ENCODE data around the gene LSG1.

Gene LSG1

DNA sequence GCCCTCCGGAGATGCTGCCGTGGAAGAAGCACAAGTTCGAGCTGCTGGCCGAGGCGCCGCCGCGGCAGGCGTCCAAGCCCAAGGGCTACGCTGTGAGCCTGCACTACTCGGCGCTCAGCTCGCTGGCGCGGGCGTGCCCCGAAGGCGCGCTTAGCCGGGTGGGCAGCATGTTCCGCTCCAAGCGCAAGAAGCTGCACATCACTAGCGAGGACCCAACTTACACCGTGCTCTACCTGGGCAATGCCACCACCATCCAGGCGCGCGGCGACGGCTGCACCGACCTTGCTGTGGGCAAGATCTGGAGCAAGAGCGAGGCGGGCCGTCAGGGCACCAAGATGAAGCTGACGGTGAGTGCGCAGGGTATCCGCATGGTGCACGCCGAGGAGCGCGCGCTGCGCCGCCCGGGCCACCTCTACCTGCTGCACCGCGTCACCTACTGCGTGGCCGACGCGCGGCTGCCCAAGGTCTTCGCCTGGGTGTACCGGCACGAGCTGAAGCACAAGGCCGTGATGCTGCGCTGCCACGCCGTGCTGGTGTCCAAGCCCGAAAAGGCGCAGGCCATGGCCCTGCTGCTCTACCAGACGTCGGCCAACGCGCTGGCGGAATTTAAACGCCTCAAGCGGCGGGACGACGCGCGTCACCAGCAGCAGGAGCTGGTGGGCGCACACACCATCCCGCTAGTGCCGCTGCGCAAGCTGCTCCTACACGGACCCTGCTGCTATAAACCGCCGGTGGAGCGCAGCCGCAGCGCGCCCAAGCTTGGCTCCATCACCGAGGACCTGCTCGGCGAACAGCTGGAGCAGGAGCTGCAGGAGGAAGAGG, 15.0 kb upstream of the LSG1 start:
- DNase-seq, result peak; percentile 1 to 16

DNA sequence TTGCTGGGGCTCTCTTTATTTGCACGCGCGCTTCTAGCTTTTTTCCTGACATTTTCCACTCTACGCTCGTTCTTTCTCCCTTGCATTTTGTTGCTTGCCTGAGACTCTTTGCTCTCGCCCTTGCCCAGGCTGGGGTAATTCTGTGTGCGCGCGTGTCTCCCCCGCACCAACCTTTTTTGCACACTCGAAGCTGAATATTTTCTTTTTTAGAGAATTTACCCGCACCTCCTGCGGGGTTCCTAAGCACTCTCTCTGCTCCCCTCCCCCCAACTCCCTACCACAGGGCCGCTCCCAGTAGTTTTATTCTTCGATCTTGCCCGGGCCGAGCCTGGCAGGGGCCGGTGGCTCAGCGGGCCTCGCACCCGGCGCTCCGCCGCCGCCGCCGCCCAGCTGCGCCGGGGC, 14.4 kb upstream of the LSG1 start:
- DNase-seq, result no peak

DNA sequence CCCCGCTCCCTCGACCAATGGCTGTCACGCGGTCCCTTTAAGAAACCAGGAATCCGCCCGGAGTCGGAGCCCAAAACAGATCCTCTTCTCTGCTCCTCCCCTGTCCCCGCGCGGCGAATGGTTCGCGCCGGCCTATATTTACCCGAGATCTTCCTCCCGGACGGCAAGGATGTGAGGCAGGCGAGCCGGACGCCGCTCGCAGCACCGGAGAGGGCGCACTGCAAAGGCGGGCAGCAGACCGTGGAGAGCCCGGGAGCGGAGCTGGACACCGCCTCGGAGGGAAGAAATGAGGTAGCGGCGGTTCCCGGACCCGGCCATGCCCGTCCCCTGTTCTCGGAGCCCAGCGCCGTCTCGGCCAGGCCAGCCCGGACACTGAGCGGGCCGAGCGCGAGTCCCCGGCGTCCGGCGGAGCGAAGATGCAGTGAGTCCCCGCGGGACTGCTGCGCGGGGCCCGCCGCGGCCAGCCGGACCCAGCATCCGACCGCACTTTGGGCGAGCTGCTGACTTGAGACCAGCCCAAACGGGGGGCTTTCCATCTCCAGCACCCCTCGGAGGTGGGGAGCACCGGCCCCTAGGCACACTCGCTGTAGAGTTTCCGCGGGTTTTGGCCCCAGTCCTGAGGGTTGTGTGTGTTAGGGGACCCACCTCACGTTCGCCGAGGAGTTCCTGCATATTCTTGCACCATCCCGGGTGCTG, 13.9 kb upstream of the LSG1 start, which contains the start of gene FAM43A:
Gene FAM43A, plus strand, starts transcription at position 166 of the 696 bp plus-strand sequence. CDS start 944 bp downstream, outside the sequence.
- DNase-seq, result peak; percentile 86 to 88

DNA sequence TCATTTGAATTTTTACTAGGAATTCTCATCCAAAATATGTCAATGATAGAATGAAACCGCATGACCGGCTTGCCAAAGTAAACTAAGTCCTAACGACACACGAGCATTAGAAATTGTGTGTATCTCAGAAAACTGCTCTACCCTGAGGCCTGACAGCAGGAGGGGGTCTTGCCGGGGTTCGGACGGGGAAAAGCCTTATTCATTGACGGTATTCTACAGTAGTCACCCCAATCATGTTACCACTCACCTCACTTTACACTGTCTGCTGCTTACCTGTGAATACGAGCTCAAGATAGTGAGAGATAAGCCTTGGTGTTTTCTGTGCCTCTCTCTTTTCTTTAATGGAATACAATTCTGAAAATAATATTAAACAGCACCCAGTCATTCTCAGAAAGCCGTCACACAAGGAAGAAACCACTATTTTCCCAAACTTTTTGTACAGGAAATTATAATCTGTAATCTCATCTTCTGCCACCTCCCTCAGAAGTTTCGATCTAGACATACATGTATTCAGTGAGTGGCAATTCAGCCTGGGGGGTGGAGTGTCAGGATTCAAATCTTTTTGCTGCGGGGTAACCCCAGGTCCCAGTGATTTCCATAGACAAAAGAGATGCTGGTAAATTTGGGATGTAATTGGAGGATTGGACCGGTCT, 13.2 kb upstream of the LSG1 start:
- DNase-seq, result no peak

DNA sequence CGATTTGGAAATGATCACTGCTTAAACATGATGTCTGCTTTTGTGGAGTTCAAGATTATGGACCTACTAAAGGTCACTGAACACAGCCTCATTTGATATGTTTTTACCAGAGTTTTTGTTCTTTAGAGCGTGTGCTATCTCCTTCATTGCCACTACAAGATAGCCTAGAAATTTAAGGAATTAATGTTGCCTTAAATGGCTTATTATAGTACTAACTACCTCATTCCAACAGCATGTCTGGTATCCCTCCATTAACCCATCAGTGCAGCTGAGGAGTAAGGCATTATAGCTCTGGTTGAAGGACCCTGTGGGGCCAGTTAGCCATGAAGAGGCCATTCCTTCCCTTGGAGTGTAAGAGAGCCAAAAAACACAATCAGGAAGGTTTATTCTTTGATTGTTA, 11.4 kb upstream of the LSG1 start:
- DNase-seq, result no peak

DNA sequence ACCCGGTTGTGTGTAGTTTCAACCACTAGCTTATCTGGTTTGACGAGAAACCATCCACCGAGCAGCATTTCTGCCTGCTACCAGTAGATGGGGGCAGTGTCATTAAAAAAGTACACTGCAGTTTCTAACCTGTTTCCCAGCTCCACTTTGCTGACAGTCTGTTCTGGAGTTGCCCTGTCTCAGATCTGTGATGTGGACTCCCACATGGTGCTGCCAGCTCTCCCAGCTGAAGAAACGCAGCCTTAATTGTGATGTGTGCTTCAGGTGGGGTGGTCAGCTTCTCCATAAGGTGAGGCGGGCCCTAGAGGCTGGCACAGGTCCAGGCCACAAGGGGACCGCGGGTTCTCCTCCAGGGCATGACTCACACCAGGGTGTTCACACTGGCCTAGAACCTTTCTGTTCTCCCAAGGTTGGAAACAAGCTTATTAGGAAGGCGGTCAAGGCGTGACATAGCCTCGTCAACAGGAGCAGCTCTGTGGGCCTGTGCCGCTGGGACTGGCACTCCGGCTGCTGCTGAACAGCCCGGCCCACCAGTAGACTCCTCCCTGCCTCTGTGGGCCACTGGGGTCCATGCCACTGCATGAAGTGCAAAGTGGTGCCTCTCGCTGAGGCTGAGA, 10.8 kb upstream of the LSG1 start:
- peak; percentile 71 to 81 for DNase-seq

DNA sequence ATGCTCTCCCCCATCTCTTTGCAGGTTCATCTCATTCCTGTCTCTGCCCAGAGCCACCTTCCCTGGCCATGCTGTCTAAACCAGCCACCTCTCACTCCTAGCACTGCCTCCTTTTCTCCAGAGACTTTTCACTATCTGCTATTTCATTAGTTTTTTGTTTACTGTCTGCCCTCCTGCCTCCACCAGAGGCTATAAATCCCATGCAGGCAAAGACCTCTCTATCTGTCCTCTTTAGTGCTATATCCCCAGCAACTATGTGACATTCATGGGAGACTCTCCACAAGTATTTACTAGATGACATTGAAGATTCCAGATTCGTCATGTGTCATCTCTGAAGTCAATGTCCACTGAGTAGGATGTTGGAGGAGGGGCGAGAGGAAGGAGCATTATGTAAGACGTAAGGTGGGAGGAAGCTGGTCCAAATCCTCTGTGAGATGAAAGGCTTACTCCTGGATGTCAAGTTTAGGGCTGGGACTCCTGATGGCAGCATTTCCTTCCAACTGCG, 10.2 kb upstream of the LSG1 start:
- DNase-seq, result no peak

DNA sequence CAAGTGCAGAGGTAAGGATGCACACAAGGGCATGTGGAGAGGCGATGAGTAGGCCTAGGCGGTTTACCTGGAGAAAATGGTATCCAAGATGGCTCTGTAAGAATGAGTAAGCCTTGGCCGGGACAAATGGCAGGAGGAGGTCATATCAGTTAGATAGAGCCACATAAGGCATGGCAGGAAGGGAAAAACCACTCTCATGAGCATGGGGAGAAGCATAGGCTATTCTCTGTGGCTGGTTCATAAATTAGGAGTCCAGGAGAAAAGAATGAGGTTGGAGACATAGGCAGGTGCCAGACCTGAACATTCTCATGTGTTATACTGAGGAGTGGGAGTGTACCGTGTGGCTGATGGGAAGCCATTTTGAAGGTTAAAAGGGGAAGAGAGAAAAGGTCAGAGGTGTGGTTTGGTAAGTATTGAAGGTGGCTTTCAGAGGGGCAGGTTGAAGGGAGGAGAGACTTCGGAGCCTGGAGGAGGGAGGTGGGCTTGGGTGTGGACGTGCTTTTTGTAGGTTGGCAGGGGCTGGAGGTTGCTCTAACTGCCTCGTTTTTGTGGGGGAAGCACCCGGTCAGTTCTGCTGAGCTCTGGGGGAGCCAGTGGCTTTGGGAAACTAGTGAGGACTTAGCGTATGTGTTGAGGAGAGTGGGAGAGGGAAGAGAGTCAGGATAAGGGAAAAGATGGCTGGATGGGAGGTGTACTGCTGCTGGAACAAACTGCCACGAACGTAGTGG, 9.1 kb upstream of the LSG1 start:
- DNase-seq, result no peak

DNA sequence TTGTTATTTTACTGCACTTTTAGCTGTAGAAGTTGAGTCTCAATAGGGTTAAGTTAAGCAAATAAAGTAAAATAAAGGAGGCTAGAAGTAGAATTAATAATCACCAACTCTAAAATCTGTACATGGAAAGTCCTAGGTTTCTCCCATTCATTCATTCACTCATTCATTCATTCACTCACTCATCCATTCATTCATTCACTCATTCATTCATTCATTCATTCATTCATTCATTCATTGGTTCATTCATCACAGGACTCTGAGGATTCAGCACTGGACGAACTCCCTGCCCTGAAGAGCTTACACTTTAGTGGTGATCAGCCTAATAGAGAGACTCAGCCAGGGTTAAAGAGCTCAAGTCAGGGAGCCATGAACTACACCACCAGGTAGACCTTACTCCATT, 4.5 kb upstream of the LSG1 start:
- DNase-seq, result no peak

DNA sequence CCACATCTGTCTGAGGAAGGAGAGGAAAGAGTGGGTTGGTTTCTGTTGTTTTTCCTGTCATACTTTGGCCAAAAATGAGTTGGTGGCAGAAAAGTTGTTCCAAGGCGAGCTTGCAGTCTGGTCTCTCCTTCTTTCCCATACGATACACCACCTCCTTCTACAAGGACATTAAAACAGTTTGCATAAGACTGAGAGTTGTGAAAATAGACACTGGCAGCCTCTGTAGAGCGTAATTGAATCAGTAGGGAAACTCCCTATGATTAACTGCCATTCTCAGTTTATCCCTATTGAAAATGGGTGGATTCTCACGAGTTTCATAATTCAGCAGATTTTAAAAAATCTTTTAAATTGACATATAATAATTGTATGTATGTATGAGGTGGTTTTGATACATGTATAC, 3.7 kb upstream of the LSG1 start:
- no peak for DNase-seq

DNA sequence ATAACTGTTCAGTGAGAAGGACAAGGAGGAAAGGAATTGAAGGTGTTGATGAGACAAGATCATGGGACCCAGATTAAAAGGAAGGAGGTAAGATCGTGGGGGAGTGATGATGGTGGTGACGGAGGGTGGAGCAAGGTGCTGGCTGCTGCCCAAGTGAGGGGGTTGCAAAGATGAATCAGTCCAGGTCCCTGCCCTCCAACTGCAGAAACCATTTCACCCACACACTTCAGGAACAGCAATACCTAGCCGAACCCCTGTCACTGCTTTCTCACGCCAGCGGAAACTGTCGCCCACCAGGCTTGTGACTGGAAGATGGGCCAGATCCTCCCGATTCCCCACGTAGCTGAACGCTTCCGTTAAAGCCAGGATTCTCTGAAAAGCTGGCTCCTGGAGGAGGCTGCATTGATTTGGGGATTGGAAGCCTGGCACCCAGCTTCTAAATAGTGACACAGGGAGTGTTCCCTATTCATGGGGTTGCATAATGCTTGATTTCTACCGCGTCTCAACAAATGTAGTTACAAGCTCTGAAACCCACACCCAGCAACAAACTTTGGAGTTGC, 3.2 kb upstream of the LSG1 start:
- no peak for DNase-seq

DNA sequence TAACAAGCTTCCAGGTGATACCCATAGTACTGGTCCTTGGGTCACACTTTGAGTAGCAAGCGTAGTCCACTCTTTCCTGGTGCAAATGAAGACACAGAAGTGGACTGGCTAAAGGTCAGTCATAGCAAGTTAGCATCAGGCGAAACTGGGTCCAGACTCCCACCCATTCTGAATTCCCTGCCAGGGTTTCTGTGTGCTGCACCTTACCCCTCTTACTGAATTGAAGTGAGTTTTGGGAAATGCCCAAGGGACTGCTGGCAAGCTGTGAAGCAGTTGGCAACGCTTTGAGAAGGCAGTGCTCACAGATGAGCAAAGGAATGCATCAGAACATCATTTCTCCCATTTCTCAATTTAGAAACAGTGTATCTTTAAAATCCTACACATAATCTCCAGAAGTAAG, 1.8 kb upstream of the LSG1 start:
- no peak for DNase-seq

DNA sequence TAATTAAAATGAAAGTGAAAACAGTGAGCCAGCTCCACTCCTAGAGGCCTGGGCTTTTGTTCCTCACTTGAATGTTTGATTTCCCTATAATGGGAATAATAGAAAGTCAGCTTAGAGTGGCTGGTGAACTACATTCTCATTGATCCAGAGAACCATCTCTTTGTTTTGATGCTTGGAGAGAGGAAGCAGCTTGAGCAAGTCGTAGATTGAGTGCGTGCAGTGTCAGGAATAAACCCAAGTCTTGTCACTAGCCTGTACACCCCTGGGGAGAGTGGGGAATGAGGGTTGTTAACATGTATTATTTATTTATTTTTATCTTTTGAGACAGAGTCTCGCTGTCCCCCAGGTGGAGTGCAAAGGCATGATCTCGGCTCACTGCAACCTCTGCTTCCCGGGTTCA, 885 bp upstream of the LSG1 start:
- no peak for DNase-seq

DNA sequence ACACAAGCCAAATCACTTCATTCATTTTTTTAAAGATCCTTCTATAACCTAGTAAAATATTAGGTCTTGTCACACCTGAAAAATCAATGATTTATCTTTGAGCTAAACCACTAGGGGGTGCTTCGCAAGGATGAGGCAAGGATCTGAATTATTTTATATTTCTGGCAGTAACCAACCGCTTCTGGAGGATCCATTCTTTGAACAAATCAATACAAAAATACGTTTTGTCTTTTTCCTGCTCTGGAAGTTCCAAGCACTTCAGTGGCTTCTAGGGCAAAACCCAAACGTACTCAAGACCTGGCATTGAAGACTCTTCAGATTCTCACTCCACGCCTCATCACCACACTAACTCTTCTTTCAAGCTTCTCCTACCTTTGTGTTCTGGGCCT, 486 bp downstream of the LSG1 start:
- peak; percentile 33 to 70 for DNase-seq

DNA sequence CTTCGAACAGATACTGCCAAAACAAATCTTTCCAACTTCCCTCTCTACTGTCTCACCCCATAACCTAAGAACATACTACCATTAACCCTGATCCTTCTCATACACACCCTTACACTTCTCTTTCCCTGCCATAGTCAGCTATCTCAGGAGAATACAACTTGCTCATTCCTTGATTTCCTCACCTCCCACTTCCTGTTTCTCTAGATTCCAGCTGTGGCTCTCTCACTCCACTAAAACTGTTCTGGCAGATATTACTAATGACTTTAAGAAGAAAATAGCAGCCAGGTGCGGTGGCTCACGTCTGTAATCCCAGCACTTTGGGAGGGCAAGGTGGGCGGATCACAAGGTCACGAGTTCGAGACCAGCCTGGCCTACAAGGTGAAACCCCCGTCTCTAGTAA, 4.6 kb downstream of the LSG1 start:
- no peak for DNase-seq

DNA sequence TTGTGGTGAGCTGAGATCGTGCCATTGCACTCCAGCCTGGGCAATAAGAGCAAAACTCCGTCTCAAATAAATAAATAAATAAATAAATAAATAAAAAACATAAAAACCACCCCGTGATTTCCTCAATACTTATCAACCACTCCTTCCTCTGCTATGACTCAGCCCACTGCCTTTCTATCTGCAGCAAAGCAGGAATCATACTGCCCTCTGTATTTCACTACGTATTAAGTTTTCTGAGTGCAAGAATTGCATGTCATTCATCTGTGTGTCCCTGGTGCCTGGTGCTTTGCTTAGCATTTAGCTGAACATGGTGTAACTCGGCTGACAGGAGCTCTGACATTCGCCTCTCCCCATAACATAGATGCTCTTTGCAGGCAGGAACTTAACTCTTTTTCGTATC, 7.1 kb downstream of the LSG1 start:
- no peak for DNase-seq

DNA sequence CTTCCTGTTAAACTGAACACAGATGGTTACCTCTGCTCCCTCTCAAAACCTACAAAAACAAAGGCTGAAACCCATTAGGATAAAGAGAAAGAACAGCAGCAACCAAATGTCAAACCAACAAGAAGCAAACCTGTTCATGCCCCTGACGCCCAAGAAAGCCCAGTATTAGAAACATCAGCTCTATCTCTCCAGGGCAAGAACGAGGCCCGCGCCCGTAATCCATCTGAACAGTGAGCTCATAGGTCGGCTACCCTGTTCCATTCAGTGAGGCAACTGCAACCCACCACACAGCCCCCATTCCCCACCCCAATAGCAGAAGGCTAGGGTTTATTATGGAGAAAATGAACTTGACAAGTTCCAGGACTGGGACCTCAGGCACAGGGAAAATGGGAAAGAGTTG, 10.0 kb downstream of the LSG1 start:
- no peak for DNase-seq

DNA sequence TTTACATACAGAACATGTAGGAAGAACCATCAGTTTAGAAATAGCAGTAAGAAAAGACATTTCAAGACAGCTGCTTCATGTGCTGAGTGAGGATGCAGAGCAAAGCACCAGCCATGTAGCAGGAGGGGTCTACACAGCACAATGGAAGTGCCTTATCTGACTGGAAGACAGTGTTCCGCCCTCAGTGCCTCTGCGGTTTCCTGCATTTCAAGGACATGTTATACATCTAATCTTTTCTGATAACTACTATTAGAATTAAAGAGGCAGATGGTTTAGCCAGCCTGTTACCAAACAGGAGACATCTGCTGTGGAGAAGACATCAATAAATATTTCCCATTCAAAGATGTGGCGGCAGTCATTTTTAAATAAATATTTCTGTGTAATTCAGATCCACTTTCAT, 10.6 kb downstream of the LSG1 start:
- DNase-seq, result no peak

DNA sequence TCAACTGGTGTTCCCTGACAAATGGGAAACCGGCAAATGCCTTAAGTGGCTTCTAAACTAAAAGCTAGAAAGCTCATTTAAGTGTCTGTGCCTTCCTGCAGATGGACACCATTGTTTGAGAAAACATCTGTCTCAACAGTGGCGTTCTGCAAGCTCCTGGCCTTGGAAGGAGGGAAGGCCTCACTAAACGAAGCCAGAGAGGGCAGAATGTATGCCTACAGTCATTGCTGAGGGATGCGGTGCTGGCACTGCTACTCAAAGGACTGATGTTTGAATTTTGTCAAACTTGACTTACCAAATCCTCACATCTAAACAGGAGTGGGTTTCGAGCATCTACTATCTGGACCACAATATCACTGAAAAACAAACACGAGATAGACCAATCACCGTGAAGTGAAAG, 12.2 kb downstream of the LSG1 start:
- DNase-seq, result no peak

DNA sequence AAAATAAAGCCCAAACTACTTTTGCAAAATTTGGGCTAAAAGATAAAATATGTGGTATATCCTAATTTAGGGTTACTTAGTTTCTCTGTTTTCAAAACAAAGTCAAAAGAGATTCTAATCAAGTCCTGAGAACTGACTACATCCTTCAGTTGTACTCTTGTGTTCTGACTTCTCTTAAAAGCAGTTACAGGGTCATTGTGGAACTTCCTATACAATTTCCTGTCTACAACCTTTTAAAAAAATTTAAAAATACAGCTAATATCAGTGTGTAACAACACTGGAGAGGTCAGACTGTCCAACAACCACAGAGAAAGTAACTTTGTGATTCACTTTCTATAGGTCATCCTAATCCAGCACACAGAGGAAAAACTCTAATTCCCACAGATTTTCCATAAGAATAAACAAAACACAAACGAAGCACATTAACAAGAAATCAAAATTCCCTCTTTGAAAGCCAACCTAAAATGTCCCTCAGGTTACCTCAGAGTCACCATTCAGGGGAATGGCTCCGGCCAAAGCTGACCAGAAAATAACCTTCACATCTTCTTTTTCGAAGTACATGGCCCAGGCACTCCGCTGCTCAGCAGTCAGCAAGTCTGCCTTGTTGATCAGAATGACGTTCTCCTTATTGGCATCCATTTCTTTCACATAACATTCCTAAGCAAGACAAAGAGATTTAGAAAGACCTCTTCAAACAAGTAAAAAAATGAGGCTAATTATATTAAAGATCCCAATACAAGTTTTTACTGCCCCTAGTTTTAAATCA, 13.3 kb downstream of the LSG1 start:
- no peak for DNase-seq

DNA sequence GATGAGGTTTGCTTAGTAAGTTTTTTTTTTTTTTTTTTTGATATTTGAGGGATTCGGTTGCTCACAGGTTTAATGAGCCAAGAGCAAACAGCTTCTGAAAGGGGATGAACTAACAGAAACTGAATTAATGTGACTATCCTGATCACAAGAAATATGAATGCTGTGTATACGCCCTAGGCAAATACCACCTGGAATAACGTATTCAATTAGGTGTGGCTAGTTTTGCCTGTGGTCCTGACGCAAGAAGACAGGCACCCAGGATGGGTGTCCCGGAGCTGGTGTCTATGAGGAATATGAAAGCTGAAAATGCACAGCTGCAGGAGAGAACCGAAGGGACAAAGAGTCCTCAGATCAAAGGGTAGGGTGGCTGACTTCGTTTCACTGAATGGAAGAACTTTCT, 14.6 kb downstream of the LSG1 start:
- DNase-seq, result no peak

DNA sequence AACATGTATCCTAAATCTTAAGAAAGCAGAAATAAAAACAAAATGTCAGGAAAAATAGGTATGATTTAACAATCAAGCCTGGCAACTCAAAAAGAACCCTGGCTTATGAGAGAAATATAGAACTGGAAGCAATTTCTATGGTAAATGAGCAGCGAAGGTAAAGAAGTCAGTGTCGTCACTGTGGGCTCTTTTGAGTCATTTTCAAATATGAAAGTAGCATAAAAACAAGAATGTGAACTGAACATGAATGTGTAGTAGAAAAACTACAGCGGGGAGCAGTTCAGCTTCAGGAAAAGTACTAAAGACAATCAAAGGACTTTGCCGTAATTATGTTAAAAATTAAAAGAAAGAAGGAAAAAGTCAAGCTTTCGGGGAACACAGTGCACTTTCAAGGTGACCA, 17.5 kb downstream of the LSG1 start:
- no peak for DNase-seq

All from CD4-positive, alpha-beta T cell treated with Interferon alpha-2 for 1 hour (primary cell).